Raji (cell line): ENCODE data around the gene TIMELESS.

Experiments
- POLR2A ChIP-seq: IDR thresholded peaks from 2 replicates; pipeline ENCODE4 v1.6.1; 2011; ENCODE audit warnings: low read depth, low read length, control low read depth; ENCODE audit not compliant: insufficient read depth

TIMELESS gene

GRCh38 chr12:56462565-56462964 lies 13.3 kb upstream of the TIMELESS start:
- no peak for TF ChIP-seq POLR2A

- TF ChIP-seq POLR2A: no peak
Measured at GRCh38 chr12:56461235-56462159, 12.3 kb upstream of the TIMELESS start.

GRCh38 chr12:56457817-56458216 lies 8.6 kb upstream of the TIMELESS start:
- no peak for TF ChIP-seq POLR2A

- TF ChIP-seq POLR2A: no peak
Measured at GRCh38 chr12:56454557-56454956, 5.3 kb upstream of the TIMELESS start, which contains the start of gene MIP. Gene MIP, minus strand, starts transcription at chr12:56454657. Its CDS starts 44 bp downstream, at chr12:56454613.

- TF ChIP-seq POLR2A: no peak
Measured at GRCh38 chr12:56451147-56451546, 1.9 kb upstream of the TIMELESS start.

GRCh38 chr12:56450241-56450640 lies 1.0 kb upstream of the TIMELESS start:
- no peak for TF ChIP-seq POLR2A

GRCh38 chr12:56449622-56449984 lies 377 bp upstream of the TIMELESS start:
- TF ChIP-seq POLR2A: no peak

- TF ChIP-seq POLR2A: no peak
Measured at GRCh38 chr12:56437430-56438176, 11.6 kb downstream of the TIMELESS start.

GRCh38 chr12:56434828-56435227 lies 14.4 kb downstream of the TIMELESS start:
- TF ChIP-seq POLR2A: no peak

GRCh38 chr12:56431850-56432249 lies 17.4 kb downstream of the TIMELESS start:
- TF ChIP-seq POLR2A: no peak

GRCh38 chr12:56431288-56431687 lies 17.9 kb downstream of the TIMELESS start:
- TF ChIP-seq POLR2A: no peak

GRCh38 chr12:56425940-56426438 lies 23.2 kb downstream of the TIMELESS start:
- TF ChIP-seq POLR2A: no peak

GRCh38 chr12:56425193-56425592 lies 24.0 kb downstream of the TIMELESS start:
- no peak for TF ChIP-seq POLR2A

- TF ChIP-seq POLR2A: no peak
Measured at GRCh38 chr12:56420411-56420810, 28.8 kb downstream of the TIMELESS start.

GRCh38 chr12:56417739-56418138 lies 31.5 kb downstream of the TIMELESS start:
- no peak for TF ChIP-seq POLR2A

- no peak for TF ChIP-seq POLR2A
Measured at GRCh38 chr12:56414401-56414800, 34.8 kb downstream of the TIMELESS start.
